NT2/D1 (cell line): Measurements from ENCODE around the gene CNDP1.

Experiments used
- SUZ12 ChIP-seq: IDR thresholded peaks from 2 replicates; pipeline ENCODE4 v1.6.1; 2011; ENCODE audit not compliant: insufficient read length, insufficient read depth; ENCODE audit errors: extremely low read depth
- YY1 ChIP-seq: IDR thresholded peaks from 2 replicates; pipeline ENCODE4 v1.6.1; 2011; ENCODE audit not compliant: insufficient read length, insufficient read depth
- ZNF274 ChIP-seq: IDR thresholded peaks from 2 replicates; pipeline ENCODE4 v1.6.1; 2011; ENCODE audit warnings: mild to moderate bottlenecking, low read depth, low read length

DNA sequence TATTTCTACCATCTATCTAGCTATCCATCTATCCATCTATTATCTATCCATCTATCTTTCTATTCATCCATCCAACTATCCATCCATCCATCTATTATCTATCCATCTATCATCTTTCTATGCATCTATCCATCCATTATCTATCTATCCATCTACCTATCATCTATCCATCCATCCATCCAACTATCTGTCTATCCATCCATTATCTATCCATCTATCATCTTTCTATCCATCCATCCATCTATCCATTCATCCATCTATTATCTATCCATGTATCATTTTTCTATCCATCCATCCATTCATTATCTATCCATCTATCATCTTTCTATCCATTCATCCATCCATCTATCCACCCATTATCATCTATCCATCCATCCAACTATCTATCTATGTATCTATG, 38.8 kb downstream of the CNDP1 start:
- TF ChIP-seq ZNF274 (no peak), YY1 (no peak), SUZ12 (no peak)
